Adrenal gland (tissue), 12 donors: ENCODE results near the gene NPAS3. TPM values are rescaled to one million over a fixed set of nuclear protein-coding genes. Genes with fewer than 3 reads are reported as not detected.

ENCODE experiments used
- DNase-seq, 7 donors: peaks; one replicate each; pipeline ENCODE4 v3.0.0-alpha.2; 2019 to 2020
- H3K27ac ChIP-seq, 5 donors: fragments of 200-600 bp; sonication (generic) in 4 of 5; 1 replicate in 3 of 5; 2 replicates in 2 of 5; pipeline versions ENCODE4 v1.5.1 to v1.8.0; 2016 to 2020; ENCODE audit warnings: mild to moderate bottlenecking in 1 of 5
- H3K27me3 ChIP-seq: fragments of 200-600 bp; 2 replicates; pipeline ENCODE4 v1.8.0; 2021
- H3K36me3 ChIP-seq, 2 donors: fragments of 200-600 bp; replicated peaks in 1 of 2; 1 replicate in 1 of 2; 2 replicates in 1 of 2; pipeline versions ENCODE4 v1.5.1 to v1.8.0; 2018 to 2022
- H3K4me1 ChIP-seq, 2 donors: fragments of 200-600 bp; replicated peaks in 1 of 2; 1 replicate in 1 of 2; 2 replicates in 1 of 2; pipeline versions ENCODE4 v1.5.1 to v1.8.0; 2018 to 2021
- H3K4me3 ChIP-seq, 4 donors: fragments of 200-600 bp; sonication (generic) in 3 of 4; one replicate each; pipeline ENCODE4 v1.5.1; 2016 to 2018
- H3K9me3 ChIP-seq, 3 donors: fragments of 200-600 bp; sonication (generic) in 1 of 3; replicated peaks in 1 of 3; 1 replicate in 2 of 3; 2 replicates in 1 of 3; pipeline versions ENCODE4 v1.5.1 to v1.8.0; 2016 to 2021
- POLR2A ChIP-seq, 2 donors: fragments of 450-650 bp; IDR thresholded peaks; one replicate each; pipeline ENCODE4 v1.6.1; 2017; ENCODE audit warnings: antibody characterized with exemption in 2 of 2, mild to moderate bottlenecking in 2 of 2, moderate library complexity in 1 of 2
- WGBS, 4 donors: extraction: QIAGEN DNeasy Blood & Tissue Kit in 2 of 4; methylation state at CpG; one replicate each; pipeline versions ENCODE4 v1.1.5 to v1.1.7; 2013 to 2017; 5-methylcytosine and 5-hydroxymethylcytosine counted together
- intact Hi-C, 2 donors: fragments of 100-400 bp; cut with DNase I; formaldehyde crosslinking; loops; one replicate each; pipeline versions ENCODE4 v1.14.1 to v1.15.0; 2022 to 2023
- polyA plus RNA-seq, 3 donors: library from polyadenylated mRNA; stranded (reverse); fragments of 200-250 nt in 2 of 3; fragments of 350-450 nt in 1 of 3; fragmentation: Illumina TruSeq in 1 of 3; extraction: RNeasy Lipid Tissue Mini Kit (QIAGEN cat#74804) in 1 of 3; gene quantifications; one replicate each; pipeline ENCODE4 v1.2.3, GENCODE V29; 2013 to 2014
- total RNA-seq, 9 donors: library from RNA; depleted of rRNA in 4 of 9; stranded (reverse); fragments of >200 nt in 4 of 9; fragments of 120-200 nt in 1 of 9; fragmentation: NEBNext Ultra II Directional in 1 of 9; extraction: Animal tissue kit (Norgen Biotek cat#: 25700) in 1 of 9; gene quantifications; one replicate each; pipeline versions ENCODE4 v1.1.0 to v1.2.4, GENCODE V29; 2013 to 2023
- TF ChIP-seq, protein P1 (sequence below), 6 experiments: fragments of 450-650 bp in 4 of 6; fragments of 200-600 bp in 2 of 6; sonication (generic) in 1 of 6; IDR thresholded peaks; 1 replicate in 5 of 6; 2 replicates in 1 of 6; pipeline versions ENCODE4 v1.5.1 to v1.8.0; 2016 to 2021; ENCODE audit warnings: antibody characterized with exemption in 6 of 6, mild to moderate bottlenecking in 2 of 6, moderate library complexity in 1 of 6
- donor health status: healthy with polysubstance abuse.
- donor health status: Bipolar disorder and iron deficiency.
- donor health status: DM: yes; HTN: yes; CAD: no.
- donor health status: DM: no; HTN: no; CAD: no.
- donor health status: DM: no; HTN: no; CAD: no.
- donor health status: DM: yes; HTN: yes; CAD: no.

Gene NPAS3
- total and polyA plus RNA-seq, 12 donors, result 0.36 to 7.5 (median 1.5) TPM

DNA sequence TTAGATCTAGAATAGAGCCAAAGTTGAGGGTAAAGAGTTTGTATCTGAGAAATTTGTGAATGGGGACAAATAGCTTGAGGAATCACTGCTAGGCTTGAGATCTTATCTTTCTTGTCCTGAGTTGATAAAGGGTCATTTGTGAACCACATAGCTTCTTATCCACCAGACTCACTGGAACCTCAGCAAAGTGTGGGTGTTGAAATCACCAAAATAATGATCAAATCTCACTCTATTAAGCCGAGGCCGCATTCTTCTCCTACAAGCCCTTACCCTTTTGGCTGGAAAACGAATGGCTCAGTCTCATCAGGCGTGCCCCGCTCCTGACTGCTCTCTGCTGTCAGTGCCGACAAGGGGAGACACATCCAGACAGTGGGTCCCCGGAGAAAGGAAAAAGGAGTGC is 771.6 kb downstream of the NPAS3 start:
- TF ChIP-seq, protein P1, sequence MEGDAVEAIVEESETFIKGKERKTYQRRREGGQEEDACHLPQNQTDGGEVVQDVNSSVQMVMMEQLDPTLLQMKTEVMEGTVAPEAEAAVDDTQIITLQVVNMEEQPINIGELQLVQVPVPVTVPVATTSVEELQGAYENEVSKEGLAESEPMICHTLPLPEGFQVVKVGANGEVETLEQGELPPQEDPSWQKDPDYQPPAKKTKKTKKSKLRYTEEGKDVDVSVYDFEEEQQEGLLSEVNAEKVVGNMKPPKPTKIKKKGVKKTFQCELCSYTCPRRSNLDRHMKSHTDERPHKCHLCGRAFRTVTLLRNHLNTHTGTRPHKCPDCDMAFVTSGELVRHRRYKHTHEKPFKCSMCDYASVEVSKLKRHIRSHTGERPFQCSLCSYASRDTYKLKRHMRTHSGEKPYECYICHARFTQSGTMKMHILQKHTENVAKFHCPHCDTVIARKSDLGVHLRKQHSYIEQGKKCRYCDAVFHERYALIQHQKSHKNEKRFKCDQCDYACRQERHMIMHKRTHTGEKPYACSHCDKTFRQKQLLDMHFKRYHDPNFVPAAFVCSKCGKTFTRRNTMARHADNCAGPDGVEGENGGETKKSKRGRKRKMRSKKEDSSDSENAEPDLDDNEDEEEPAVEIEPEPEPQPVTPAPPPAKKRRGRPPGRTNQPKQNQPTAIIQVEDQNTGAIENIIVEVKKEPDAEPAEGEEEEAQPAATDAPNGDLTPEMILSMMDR (IDR thresholded peaks at IDR 0.05), result no peak
- no peak for TF ChIP-seq POLR2A (IDR thresholded peaks at IDR 0.05)
- Histone ChIP-seq H3K36me3 (no peaks in the 10 kb centered on the region), H3K9me3 (no peaks in the 10 kb centered on the region), H3K27ac (no peak overlapping the region), H3K4me1 (peaks cover 4 to 5% of the 10 kb centered on the region in 2 donors), H3K27me3 (no peaks in the 10 kb centered on the region), H3K4me3 (no peak overlapping the region)
- no peak for DNase-seq
- intact Hi-C loops, result no loop called here
- WGBS, 4 donors, result 77 to 92% (median 81%) methylated on average over 7 of the region's 7 CpGs

GRCh38 chr14:33711194-33711593 is 772.5 kb downstream of the NPAS3 start:
- no peak for DNase-seq
- H3K36me3 ChIP-seq, result no peaks in the 10 kb centered on the region
- 75 to 85% (median 78%) methylated on average over 11 of the region's 11 CpGs for WGBS, 4 donors
- H3K27ac ChIP-seq, result no peak overlapping the region
- H3K27me3 ChIP-seq, result no peaks in the 10 kb centered on the region
- H3K4me3 ChIP-seq, result no peak overlapping the region
- H3K4me1 ChIP-seq, result peaks cover 4 to 5% of the 10 kb centered on the region in 2 donors
- TF ChIP-seq, protein P1 (IDR thresholded peaks at IDR 0.05), result no peak
- no peak for TF ChIP-seq POLR2A (IDR thresholded peaks at IDR 0.05)
- no peaks in the 10 kb centered on the region for H3K9me3 ChIP-seq
- intact Hi-C loops, result no loop called here

- Histone ChIP-seq H3K36me3 (no peaks in the 10 kb centered on the region), H3K4me1 (peaks cover 4 to 5% of the 10 kb centered on the region in 2 donors), H3K4me3 (no peak overlapping the region), H3K27me3 (no peaks in the 10 kb centered on the region), H3K9me3 (no peaks in the 10 kb centered on the region), H3K27ac (no peak overlapping the region)
- intact Hi-C loops, result no loop called here
- DNase-seq, result no peak
- WGBS, 4 donors, result 76 to 80% (median 79%) methylated on average over 5 of the region's 5 CpGs
- TF ChIP-seq, protein P1 (IDR thresholded peaks at IDR 0.05), result no peak
- no peak for TF ChIP-seq POLR2A (IDR thresholded peaks at IDR 0.05)
Measured at GRCh38 chr14:33711811-33712216, 773.1 kb downstream of the NPAS3 start.

DNA sequence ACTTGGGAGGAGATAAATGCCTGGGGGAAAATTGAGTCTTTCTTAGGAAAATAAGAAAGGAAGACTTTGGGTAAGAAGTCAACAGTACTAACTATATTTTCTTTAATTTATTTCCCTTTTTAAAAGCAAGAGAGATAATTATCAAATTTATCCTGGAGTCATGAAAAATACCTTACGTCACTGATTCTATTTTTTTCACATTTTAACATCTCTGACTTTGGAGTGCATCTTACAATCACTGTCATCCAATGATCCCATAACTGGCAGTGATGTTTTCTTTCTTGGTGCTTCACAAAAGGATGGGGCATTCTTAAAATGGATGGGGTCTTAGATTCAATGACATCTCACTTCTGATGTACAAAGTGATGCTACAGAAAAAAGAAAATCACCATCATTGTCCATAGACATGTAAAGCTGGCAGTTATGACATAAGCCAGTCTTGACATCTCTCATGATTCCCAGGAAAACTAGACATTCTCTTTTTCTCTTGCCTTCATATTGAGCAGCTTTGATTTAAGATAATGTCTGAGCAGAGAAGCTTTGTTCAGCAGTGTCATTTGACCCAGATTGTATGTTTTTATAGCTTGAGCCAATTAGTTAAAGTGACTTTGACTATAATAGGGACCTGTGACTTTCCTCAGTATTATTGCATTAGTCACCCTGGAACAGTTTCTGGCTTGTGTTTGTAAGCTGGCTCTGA is 776.0 kb downstream of the NPAS3 start:
- H3K4me3 ChIP-seq, result no peak overlapping the region
- H3K9me3 ChIP-seq, result no peaks in the 10 kb centered on the region
- DNase-seq, result peak in 2 of 7 donors; percentile 4 to 16
- no peaks in the 10 kb centered on the region for H3K27me3 ChIP-seq
- WGBS, 4 donors, result 71 to 89% (median 77%) methylated on average over 1 of the region's 1 CpG
- TF ChIP-seq, protein P1 (IDR thresholded peaks at IDR 0.05), result no peak
- no peak for TF ChIP-seq POLR2A (IDR thresholded peaks at IDR 0.05)
- intact Hi-C loops, result no loop called here
- peaks cover 4 to 5% of the 10 kb centered on the region in 2 donors for H3K4me1 ChIP-seq
- no peaks in the 10 kb centered on the region for H3K36me3 ChIP-seq
- no peak overlapping the region for H3K27ac ChIP-seq
